Measurements from ENCODE around the gene PTK6.
"Not testable (repeated sequence)": the region's sequence is repeated elsewhere in the genome, so short reads cannot be mapped to it uniquely, and the experiment has no call there.

PTK6 gene

GRCh38 chr20:63491635-63492230 is 45.4 kb downstream of the PTK6 start:
- DNase-seq = no peak

GRCh38 chr20:63491078-63491477 is 46.1 kb downstream of the PTK6 start:
- DNase-seq = no peak

- DNase-seq = no peak
These were observed 46.8 kb downstream of the PTK6 start for GRCh38 chr20:63490416-63490815.

- DNase-seq = no peak
These were observed 48.6 kb downstream of the PTK6 start for GRCh38 chr20:63488315-63489251.

GRCh38 chr20:63487781-63488241 is 49.4 kb downstream of the PTK6 start:
- DNase-seq = no peak

- no peak for DNase-seq
These were observed 49.9 kb downstream of the PTK6 start for GRCh38 chr20:63487116-63487764.

GRCh38 chr20:63486300-63486855 is 50.8 kb downstream of the PTK6 start:
- no peak for DNase-seq

GRCh38 chr20:63484651-63485403 is 52.3 kb downstream of the PTK6 start:
- DNase-seq = no peak

GRCh38 chr20:63484236-63484635 is 52.9 kb downstream of the PTK6 start:
- DNase-seq = no peak

- DNase-seq = no peak
These were observed 53.3 kb downstream of the PTK6 start for GRCh38 chr20:63483834-63484233.

GRCh38 chr20:63482021-63482587 is 55.1 kb downstream of the PTK6 start:
- no peak for DNase-seq

GRCh38 chr20:63481503-63481902 is 55.7 kb downstream of the PTK6 start:
- no peak for DNase-seq

- DNase-seq = not testable (repeated sequence)
These were observed 57.3 kb downstream of the PTK6 start for GRCh38 chr20:63479695-63480419.

- DNase-seq = no peak
These were observed 58.6 kb downstream of the PTK6 start for GRCh38 chr20:63478346-63479302.
